Inferior parietal cortex (tissue), 1 donor: ENCODE data around the gene MFGE8.

Experiments
- DNase-seq: peaks from one replicate; pipeline ENCODE4 v3.0.0-alpha.2; 2016; ENCODE audit errors: extremely low spot score

Gene MFGE8

DNA sequence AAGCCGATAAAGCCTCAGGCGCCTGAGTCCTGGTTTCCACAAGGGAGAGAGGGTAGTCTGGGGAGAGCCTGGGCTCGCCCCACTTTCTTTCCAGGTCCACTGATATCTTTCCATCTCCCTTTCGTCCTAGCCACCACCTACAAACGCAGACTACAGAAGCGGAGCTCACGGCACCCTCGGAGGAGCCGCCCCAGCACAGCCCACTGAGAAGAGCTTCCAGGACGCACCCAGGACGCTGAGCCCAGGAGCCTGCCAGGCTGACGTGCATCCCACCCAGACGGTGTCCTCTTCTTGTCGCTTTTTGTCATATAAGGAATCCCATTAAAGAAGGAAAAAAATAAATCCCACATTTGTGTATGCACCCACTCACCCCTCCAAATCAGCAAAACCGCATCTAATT lies 38.9 kb downstream of the MFGE8 start:
- no peak for DNase-seq

DNA sequence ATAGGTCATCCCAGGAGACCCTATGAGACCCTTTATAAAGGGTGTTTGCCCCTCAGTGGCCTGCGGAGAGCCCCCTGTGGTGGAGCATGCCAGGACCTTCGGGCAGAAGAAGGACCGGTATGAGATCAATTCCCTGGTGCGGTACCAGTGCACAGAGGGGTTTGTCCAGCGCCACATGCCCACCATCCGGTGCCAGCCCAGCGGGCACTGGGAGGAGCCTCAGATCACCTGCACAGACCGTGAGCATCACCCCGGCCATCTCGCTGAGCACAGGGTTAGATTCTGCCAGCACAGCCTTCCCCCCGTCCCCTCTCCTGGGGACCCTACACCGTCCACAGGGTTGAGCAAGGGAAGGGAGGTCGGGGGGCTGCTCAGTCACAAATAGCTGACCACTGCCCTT lies 39.4 kb downstream of the MFGE8 start:
- DNase-seq = no peak

DNA sequence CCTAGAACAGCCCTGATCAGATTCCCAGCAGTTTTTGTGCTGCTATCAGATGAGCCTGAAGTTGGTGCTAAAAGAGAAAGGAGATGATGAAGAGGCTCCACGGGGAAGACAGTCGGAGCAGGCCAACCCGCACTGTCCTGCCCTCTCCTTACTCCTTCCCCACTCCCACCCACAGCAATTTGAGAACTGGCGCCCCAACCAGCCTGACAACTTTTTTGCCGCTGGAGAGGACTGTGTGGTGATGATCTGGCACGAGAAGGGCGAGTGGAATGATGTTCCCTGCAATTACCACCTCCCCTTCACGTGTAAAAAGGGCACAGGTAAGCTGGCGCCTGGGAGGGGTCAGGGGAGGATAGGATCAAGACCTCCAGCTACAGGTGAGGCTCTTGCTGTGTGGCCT lies 40.5 kb downstream of the MFGE8 start:
- no peak for DNase-seq

DNA sequence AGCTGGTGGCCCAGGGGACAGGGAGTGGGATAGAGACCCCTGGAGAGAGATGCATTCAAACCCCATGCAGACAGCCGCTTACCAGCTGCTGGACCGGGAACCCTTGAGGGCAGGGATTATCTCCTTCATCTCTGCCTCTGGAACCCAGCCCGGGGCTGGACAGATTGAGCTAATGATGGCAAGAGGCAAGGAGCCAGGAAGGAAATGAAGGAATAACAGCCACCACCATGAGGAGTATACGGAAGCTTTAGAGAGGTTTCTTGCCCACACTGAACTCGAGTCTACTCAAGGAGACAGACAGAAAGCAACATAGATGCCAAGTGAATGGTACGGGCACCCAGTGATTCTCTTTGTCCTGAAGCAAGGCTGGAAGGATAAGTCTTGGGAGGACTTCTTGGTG lies 41.1 kb downstream of the MFGE8 start:
- no peak for DNase-seq

DNA sequence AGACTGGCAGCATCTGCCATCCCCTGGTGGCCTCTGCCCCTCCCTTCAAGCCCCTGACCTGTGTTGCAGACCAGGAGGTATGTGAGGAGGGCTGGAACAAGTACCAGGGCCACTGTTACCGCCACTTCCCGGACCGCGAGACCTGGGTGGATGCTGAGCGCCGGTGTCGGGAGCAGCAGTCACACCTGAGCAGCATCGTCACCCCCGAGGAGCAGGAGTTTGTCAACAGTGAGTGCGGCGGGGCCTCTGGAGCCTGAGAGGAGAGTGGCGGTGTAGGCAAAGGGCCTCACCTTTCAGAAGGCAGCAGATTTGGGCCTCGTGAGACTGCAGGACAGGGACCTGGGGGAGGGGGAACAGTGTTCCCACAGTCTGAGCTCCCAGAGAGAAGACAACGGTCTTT lies 41.9 kb downstream of the MFGE8 start:
- DNase-seq = no peak

DNA sequence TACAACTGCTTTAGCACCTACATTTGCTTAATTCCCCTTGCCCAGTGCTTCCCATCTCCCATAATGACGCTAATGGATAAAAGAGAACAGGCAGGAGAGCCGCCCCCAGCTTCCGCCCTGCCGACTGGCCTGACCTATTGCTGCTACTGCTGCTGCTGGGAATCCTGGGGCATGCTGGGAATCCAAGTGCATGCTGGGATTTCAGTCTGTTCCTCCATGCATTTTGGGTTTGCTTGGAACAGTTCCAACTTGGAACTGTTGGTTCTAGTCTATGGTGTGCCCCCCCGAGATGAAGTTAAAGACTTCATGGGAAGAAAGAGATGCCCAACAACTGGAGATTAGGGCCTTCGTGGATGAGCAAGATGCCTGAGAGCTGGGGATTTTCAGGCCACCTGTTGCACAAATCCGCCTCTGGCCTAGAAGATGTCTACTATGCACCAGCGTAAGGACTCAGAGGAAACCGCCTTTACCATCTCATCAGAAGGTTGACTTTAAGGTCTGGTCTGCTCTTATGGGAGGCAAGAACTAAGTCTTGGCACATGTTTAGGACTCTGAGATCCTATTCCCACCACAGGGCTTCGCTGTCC lies 46.8 kb downstream of the MFGE8 start:
- no peak for DNase-seq

DNA sequence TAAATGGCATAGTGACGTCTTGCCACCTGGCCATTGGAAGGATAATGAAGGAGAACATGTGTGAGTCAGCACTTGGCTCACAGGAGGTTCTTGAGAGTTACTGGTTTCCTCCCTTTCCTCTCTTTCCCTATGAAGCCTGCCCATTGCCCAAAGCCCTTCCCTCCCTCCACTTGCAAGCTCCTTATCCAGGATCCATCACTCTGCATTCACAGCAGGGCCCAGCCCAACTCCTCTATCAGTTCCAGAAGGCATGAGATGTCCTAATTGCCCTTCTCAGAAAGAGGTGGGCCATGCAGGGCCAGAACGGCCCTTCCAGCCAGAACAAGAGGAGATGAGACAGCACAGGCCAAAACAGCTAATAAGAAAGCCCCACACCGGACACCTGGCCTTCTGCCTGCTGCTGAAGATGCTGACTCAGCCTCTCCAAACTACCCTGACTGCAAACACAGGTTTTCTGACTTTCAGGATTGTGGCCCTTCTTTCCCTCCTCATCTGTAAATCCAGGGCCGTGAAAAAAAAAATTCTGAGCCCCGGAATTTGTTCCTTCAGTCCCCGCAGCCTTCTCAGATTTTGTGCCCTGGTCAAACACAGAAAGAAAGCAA lies 47.6 kb downstream of the MFGE8 start:
- DNase-seq = peak; percentile 4

DNA sequence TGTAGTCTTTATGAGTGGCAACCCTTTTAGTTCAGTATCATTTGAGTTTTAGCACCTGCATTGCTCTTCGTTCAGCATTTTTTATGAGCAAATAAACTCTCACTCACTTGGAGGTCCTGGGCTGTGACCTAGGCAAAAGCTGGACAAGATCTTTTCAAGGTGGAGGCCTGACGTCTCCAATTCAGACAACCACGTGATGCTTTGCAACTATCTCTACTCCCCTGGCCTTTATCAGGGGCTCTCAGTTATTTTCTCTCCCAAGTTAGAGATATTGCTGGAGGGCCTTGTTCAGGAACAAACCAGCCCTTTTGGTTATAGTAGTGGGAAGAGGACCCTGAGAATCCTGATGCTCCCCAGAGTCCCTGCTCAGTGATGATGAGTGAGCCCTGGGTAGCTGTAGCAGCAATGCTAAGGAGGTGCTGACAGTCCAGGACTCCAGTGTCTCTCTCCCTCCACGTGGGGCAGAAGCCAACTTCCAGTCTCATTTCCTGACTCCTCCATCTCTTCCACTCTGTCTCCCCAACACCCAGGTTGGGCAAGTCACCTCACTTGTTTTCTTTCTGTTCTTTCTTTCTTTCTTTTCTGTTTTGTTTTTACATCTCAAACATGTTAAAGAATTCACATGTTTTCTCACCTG lies 48.2 kb downstream of the MFGE8 start:
- DNase-seq = no peak

DNA sequence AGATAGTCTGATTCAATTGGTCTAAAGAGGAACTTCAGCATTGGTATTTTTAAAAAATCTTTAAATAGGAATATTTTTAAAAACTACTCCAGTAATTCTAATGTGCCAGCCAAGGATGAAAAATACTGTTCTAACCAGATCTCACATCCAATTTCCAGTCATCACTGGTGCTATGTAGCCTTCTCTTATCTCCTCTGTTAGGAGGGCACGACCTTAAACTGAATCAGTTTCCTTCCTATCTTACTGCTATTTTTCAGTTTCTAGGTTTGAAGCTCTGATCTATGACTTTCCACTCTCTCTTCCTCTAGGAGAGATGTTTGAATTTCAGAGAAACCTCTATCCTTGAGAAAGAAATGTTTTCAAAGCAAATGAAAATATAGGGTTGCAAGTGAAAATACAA lies 49.8 kb downstream of the MFGE8 start:
- no peak for DNase-seq

DNA sequence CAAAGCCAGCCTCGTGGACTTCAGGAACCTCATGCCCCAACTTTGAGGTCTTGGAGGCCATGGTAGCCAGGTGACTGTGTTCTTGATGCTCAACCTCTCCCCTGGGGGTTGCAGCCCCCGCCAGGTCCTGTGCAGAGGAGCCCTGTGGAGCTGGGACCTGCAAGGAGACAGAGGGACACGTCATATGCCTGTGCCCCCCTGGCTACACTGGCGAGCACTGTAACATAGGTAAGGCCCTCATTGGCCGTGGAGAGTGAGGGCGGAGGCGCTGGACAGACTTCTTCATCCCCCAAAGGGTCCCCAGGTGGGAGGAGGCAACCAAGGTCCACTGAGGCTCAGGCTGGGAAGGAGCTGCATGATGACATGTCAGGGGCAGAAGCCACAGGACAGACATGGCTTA lies 53.0 kb downstream of the MFGE8 start:
- DNase-seq = no peak

DNA sequence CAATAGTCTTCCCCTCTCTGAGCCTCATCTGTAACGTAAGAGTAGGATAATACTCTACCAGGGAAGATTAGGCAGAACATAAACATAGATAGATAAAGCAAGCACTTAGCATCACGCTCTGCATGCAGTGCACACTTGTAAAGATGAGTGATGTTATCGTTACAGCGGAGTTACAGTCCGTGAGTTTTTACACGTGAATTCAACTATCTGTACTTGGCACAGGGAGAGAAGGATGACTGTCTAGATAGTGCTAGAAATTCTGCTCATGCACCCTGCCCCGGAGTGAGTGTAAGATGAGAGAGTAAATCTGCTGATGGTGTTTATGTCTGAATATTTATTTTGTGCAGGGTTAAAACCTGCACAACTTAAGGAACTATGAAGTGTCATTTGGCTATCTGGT lies 53.6 kb downstream of the MFGE8 start:
- no peak for DNase-seq

DNA sequence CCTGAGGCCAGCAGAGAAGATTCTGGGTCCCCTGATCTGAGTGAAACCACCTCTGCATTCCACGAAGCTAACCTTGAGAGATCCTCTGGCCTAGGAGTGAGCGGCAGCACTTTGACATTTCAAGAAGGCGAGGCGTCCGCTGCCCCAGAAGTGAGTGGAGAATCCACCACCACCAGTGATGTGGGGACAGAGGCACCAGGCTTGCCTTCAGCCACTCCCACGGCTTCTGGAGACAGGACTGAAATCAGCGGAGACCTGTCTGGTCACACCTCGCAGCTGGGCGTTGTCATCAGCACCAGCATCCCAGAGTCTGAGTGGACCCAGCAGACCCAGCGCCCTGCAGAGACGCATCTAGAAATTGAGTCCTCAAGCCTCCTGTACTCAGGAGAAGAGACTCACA lies 54.2 kb downstream of the MFGE8 start:
- no peak for DNase-seq

DNA sequence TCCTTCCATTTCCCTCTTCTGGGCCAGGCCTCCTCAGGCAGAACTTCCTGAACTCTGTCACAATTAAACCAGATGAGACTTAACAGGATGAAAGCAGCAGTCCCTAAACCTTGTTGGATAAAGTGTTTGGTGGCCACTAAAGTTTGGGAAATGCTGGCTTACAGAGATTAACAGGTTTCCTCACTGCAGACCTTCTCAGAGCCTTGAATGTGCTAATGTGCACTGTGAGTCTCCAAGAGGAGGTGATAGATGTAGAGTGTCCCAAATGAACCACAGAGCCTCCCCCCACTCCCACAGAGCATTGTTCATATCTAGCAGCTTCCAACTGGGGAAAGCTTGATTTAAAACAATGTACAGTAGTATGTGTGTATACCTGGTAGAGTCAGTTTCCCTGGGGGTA lies 60.7 kb downstream of the MFGE8 start:
- DNase-seq = no peak

DNA sequence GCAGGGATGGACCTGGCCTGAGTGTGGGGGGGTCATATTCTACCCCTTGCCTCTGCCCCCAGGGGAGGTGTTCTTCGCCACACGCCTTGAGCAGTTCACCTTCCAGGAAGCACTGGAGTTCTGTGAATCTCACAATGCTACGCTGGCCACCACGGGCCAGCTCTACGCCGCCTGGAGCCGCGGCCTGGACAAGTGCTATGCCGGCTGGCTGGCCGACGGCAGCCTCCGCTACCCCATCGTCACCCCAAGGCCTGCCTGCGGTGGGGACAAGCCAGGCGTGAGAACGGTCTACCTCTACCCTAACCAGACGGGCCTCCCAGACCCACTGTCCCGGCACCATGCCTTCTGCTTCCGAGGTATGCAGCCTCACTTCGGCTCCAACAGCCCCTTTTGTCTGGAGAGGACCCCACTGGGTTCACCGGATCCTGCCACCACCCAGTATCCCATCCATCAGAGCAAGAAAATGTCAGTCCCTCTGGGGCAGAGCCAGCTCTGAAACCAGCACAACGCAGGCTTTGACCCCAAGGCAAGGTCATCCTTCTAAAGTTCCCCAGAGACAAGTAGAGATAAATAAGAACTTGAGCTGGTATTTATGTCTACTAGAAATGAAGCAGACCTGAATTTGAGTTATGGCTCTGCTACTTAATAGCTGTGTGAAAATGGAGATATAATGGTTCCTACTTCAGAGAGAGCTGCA lies 63.7 kb downstream of the MFGE8 start:
- DNase-seq = no peak
